SK-N-SH (cell line): ENCODE results near the gene COPS3.

ENCODE experiments used
- CTCF ChIP-seq: fragments of 200-600 bp; sonication (generic); IDR thresholded peaks from 2 replicates; pipeline ENCODE4 v1.6.1; 2017; ENCODE audit warnings: antibody characterized with exemption, mild to moderate bottlenecking, moderate library complexity
- EP300 ChIP-seq, 2 experiments: IDR thresholded peaks; 2 replicates each; pipeline versions ENCODE4 v1.4.0 to v1.6.1; 2012; ENCODE audit warnings: borderline replicate concordance in 1 of 2, low read depth in 1 of 2, low read length in 1 of 2
- FOXJ3 ChIP-seq: sonication (generic); formaldehyde crosslinking; IDR thresholded peaks from 2 replicates; pipeline ENCODE4 v1.5.1; 2020; ENCODE audit warnings: mild to moderate bottlenecking, missing genetic modification reagents
- GABPA ChIP-seq: IDR thresholded peaks from 2 replicates; pipeline ENCODE4 v1.4.0; 2012; ENCODE audit warnings: low read depth, mild to moderate bottlenecking
- IRF3 ChIP-seq: fragments of 150-350 bp; IDR thresholded peaks from 2 replicates; pipeline ENCODE4 v1.6.1; 2016; ENCODE audit warnings: mild to moderate bottlenecking, low read depth, low read length
- NFIC ChIP-seq: IDR thresholded peaks from 2 replicates; pipeline ENCODE4 v1.4.0; 2012; ENCODE audit warnings: borderline replicate concordance
- POLR2AphosphoS5 ChIP-seq: IDR thresholded peaks from 2 replicates; pipeline ENCODE4 v1.6.1; 2012; ENCODE audit warnings: low read depth, low read length
- RFX5 ChIP-seq: IDR thresholded peaks from 2 replicates; pipeline ENCODE4 v1.6.1; 2012; ENCODE audit warnings: mild to moderate bottlenecking, improper control_type of control experiment, low read length
- SMC3 ChIP-seq: IDR thresholded peaks from 2 replicates; pipeline ENCODE4 v1.6.1; 2012; ENCODE audit warnings: low read depth, low read length, improper control_type of control experiment
- TAF1 ChIP-seq: IDR thresholded peaks from 2 replicates; pipeline ENCODE4 v1.6.1; 2012; ENCODE audit warnings: low read depth, mild to moderate bottlenecking, low read length, moderate library complexity, borderline replicate concordance
- YY1 ChIP-seq: IDR thresholded peaks from 2 replicates; pipeline ENCODE4 v1.4.0; 2012; ENCODE audit warnings: low read depth, mild to moderate bottlenecking
- ZBTB33 ChIP-seq: IDR thresholded peaks from 2 replicates; pipeline ENCODE4 v1.4.0; 2012; ENCODE audit warnings: low read depth, borderline replicate concordance

GRCh38 chr17:17231621-17232302 lies 49.3 kb downstream of the COPS3 start:
- TF ChIP-seq GABPA, result no peak
- no peak for TF ChIP-seq ZBTB33
- TF ChIP-seq YY1, result no peak
- TF ChIP-seq FOXJ3 (CRISPR knock-in tag), result no peak
- no peak for TF ChIP-seq SMC3
- no peak for TF ChIP-seq CTCF
- TF ChIP-seq NFIC, result no peak
- no peak for TF ChIP-seq POLR2AphosphoS5
- TF ChIP-seq TAF1, result no peak
- TF ChIP-seq IRF3, result no peak
- no peak for TF ChIP-seq EP300 (IDR thresholded peaks at IDR 0.05; ENCODE audit: borderline replicate concordance in 1 of 2, low read depth in 1 of 2, low read length in 1 of 2)
- TF ChIP-seq RFX5, result no peak
